Measurements from ENCODE around the gene RIC3.

DNA sequence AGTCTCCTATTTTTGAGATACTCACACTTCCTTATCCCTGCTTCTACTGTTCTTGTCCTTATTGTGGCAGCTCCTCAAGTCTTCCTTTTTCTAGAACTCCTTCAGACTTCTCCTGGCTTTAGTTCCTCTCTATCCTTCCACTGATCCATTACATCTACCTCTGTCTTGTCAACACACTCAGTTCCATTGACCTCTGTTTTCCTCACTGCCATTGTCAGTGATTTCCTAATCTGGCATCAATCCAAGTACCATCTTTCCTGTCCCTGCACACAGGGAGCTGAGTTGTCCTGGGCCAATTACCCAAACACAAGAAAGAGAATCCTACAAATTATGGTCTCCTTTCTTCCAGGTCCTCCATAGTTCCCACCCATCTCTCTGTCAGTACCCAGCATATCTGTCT lies 27.9 kb upstream of the RIC3 start:
- TF ChIP-seq, protein P1, sequence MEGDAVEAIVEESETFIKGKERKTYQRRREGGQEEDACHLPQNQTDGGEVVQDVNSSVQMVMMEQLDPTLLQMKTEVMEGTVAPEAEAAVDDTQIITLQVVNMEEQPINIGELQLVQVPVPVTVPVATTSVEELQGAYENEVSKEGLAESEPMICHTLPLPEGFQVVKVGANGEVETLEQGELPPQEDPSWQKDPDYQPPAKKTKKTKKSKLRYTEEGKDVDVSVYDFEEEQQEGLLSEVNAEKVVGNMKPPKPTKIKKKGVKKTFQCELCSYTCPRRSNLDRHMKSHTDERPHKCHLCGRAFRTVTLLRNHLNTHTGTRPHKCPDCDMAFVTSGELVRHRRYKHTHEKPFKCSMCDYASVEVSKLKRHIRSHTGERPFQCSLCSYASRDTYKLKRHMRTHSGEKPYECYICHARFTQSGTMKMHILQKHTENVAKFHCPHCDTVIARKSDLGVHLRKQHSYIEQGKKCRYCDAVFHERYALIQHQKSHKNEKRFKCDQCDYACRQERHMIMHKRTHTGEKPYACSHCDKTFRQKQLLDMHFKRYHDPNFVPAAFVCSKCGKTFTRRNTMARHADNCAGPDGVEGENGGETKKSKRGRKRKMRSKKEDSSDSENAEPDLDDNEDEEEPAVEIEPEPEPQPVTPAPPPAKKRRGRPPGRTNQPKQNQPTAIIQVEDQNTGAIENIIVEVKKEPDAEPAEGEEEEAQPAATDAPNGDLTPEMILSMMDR (IDR thresholded peaks at IDR 0.05), result no peak
- TF ChIP-seq POLR2A (IDR thresholded peaks at IDR 0.05), result no peak

All from esophagus squamous epithelium (tissue), 4 donors.